Adrenal gland (tissue), 5 donors: ENCODE data around the gene INPP4B.

Experiments
- CTCF ChIP-seq, 6 experiments: fragments of 450-650 bp in 4 of 6; fragments of 200-600 bp in 2 of 6; sonication (generic) in 1 of 6; IDR thresholded peaks; 1 replicate in 5 of 6; 2 replicates in 1 of 6; pipeline versions ENCODE4 v1.5.1 to v1.8.0; 2016 to 2021; ENCODE audit warnings: antibody characterized with exemption in 6 of 6, mild to moderate bottlenecking in 2 of 6, moderate library complexity in 1 of 6
- POLR2A ChIP-seq, 2 donors: fragments of 450-650 bp; IDR thresholded peaks; one replicate each; pipeline ENCODE4 v1.6.1; 2017; ENCODE audit warnings: antibody characterized with exemption in 2 of 2, mild to moderate bottlenecking in 2 of 2, moderate library complexity in 1 of 2
- donor health status: DM: no; HTN: no; CAD: no.

- TF ChIP-seq CTCF (IDR thresholded peaks at IDR 0.05) (no peak), POLR2A (IDR thresholded peaks at IDR 0.05) (no peak)
These were observed 396.2 kb downstream of the INPP4B start for GRCh38 chr4:142449771-142450373.
